NCI-H2081 treated with DMSO at 0.1 percent for 48 hours (cell line): ENCODE data around the gene TMEM39A.

Experiments
- DNase-seq: peaks from one replicate; lab custom pipeline; 2025; lab: John Stamatoyannopoulos, UW

TMEM39A gene

GRCh38 chr3:119400466-119400865 is 62.9 kb downstream of the TMEM39A start:
- DNase-seq: no peak

GRCh38 chr3:119396870-119397269 is 66.5 kb downstream of the TMEM39A start:
- DNase-seq: no peak

- DNase-seq: no peak
Measured at GRCh38 chr3:119395923-119396358, 67.5 kb downstream of the TMEM39A start.

- no peak for DNase-seq
Measured at GRCh38 chr3:119388577-119388976, 74.8 kb downstream of the TMEM39A start.

GRCh38 chr3:119382134-119382533 is 81.3 kb downstream of the TMEM39A start:
- no peak for DNase-seq

GRCh38 chr3:119380697-119381096 is 82.7 kb downstream of the TMEM39A start:
- no peak for DNase-seq
